ENCODE results near the gene SYNJ2.

Gene SYNJ2

DNA sequence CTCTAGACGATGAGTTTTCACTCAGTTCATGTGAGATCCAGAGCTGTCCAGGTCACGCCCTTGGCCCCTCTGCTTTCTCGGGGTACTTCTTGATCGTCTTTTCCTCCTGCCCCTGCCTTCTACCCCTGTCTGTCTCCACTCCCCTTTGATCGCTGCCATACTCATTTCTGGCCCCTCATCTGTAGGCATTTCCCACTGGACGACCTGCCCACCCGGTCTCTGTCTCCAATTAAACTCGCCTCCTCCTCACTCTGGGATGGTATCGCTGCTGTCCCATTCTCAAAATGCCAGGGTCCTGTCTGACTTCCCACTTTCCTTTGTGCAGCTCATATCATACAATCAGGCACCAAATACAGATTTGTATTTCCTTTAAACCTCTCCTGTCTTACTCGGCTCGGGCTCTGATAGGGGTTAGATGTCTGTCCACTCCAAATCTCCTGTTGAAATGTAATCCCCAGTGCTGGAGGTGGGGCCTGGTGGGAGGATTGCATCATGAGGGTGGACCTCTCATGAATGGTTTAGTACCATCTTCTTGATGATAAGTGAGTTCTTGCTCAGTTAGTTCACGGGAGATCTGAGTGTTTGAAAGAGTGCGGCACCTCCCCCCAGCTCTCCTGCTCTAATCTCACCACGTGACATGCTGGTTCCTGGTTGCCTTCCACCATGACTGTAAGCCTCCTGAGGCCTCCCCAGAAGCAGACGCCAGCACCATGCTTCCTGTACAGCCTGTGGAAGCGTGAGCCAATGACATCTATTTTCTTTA lies 3.5 kb upstream of the SYNJ2 start:
- TF ChIP-seq, protein P1, sequence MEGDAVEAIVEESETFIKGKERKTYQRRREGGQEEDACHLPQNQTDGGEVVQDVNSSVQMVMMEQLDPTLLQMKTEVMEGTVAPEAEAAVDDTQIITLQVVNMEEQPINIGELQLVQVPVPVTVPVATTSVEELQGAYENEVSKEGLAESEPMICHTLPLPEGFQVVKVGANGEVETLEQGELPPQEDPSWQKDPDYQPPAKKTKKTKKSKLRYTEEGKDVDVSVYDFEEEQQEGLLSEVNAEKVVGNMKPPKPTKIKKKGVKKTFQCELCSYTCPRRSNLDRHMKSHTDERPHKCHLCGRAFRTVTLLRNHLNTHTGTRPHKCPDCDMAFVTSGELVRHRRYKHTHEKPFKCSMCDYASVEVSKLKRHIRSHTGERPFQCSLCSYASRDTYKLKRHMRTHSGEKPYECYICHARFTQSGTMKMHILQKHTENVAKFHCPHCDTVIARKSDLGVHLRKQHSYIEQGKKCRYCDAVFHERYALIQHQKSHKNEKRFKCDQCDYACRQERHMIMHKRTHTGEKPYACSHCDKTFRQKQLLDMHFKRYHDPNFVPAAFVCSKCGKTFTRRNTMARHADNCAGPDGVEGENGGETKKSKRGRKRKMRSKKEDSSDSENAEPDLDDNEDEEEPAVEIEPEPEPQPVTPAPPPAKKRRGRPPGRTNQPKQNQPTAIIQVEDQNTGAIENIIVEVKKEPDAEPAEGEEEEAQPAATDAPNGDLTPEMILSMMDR (conservative IDR thresholded peaks at IDR 0.05), result no peak
- H3K27ac ChIP-seq, result no peak overlapping the region

DNA sequence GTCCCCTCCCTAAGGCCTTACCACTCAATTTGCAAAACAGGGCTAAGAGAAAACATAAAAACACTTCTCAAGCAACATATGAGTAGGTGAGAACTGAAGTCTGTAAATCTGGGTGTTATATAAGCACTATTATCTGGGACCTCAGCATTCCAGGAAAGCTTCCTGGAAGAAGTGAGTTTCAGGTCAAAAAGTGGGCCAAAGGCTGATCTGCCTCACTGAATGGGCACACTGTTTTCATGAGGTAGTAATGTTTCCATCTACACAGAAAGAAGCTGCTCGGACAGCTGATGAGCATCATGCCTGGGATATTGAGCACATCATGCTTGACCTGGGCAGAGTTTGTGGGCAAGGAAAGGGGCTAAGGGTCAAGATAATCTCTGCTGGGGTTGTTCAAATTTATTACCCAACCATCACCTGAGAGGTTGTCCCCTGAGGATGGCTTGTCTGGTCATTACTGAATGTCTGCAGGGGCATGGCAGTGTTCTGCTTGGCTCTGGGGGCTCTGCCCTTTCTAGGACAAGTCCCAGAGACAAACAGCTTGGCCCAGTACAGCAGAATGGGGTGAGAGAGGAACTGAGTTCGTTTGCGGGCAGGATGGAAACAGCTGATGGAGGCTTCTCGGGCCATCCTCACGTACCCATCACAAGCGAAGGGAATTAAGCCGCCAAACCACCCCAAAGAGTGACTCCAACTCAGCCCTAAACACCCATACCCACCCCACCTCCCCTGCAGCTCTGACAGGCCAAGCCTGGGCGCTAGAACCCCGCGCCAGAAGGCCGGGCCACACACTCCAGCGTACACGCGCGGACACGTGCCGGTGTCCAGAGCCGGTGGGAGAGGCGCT lies 1.2 kb upstream of the SYNJ2 start:
- TF ChIP-seq, protein P1 (conservative IDR thresholded peaks at IDR 0.05), result no peak
- H3K27ac ChIP-seq, result peak overlapping the region; percentile 94

DNA sequence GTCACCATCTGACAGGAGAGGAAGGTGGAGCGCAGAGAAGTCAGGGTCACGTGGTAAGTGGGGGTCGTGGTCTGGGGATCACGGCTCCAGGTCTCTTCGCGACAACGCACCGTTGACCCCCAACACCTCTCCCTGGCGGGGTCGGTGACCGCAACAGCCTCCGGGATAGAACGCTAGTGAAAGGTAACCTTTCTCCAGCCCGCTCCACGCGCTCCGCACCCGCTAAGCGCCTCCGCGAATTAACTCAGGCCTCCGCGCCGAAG lies 600 bp upstream of the SYNJ2 start:
- TF ChIP-seq, protein P1 (conservative IDR thresholded peaks at IDR 0.05), result no peak
- peak overlapping the region; percentile 94 for H3K27ac ChIP-seq

DNA sequence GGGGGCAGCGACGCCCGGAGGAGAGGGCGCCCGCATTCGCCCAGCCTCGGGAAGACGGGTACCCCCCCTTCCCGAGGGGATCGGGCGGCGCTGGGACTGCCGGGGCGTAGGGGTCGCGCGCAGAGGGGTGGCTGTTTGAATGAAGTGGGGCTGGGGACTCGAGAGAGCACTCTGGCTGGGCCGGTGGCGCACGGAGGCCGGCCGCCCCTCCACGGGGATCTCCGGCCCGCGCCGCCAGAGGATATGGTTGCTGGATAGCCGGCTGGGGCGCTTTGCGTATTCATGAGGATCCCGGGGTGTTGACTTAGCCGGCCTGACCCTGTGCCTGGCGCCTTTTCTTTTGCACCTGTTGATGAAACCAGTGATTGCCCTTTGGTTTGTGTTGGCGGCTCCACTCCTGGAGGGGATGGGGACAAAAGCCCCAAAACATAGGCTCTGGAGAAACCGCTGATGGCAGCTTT lies 469 bp downstream of the SYNJ2 start:
- peak overlapping the region; percentile 94 for H3K27ac ChIP-seq

DNA sequence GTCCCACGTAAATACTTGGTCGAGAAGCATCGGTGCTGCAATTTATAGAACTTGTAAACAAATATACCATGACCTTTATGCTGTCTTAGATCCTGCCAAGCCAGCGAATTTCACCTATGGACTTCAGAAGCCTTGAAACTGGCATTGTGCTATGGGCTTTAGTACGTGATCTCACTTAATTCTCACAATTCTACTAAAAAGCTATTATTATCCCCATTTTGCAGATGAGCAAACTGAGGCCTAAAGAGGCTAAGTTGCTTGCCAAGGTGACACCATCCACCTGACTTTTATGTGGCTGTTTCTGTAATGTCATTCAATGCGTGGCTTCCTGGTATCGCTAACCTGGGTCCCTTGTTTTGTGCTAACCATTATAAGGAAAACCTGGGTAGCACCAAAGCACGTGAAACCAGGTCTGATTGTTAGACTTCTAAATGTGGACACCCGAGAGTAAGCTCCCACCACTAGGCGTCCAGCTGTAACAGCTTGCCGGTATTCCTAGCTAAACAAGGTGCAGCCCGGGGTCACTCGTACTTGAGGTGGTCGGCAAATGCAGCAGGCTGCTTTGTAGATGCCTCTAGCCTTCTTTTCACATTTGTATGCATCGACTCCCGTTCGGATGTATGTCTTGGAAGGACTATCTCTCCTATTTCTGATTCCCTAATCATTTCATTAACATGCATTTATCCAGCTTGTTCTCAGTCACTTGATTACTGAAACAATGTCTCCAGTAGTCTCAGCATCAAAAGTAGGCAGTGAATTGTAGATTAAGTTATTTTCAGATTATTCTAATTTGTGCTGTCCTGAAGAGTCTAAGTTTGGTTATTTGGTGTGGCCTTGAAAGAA lies 1.1 kb downstream of the SYNJ2 start:
- TF ChIP-seq, protein P1 (conservative IDR thresholded peaks at IDR 0.05), result peak; percentile 66
- H3K27ac ChIP-seq, result peak overlapping the region; percentile 94

More for the DNA sequence above, 469 bp downstream of the SYNJ2 start:
- TF ChIP-seq, protein P1 (conservative IDR thresholded peaks at IDR 0.05), result no peak

DNA sequence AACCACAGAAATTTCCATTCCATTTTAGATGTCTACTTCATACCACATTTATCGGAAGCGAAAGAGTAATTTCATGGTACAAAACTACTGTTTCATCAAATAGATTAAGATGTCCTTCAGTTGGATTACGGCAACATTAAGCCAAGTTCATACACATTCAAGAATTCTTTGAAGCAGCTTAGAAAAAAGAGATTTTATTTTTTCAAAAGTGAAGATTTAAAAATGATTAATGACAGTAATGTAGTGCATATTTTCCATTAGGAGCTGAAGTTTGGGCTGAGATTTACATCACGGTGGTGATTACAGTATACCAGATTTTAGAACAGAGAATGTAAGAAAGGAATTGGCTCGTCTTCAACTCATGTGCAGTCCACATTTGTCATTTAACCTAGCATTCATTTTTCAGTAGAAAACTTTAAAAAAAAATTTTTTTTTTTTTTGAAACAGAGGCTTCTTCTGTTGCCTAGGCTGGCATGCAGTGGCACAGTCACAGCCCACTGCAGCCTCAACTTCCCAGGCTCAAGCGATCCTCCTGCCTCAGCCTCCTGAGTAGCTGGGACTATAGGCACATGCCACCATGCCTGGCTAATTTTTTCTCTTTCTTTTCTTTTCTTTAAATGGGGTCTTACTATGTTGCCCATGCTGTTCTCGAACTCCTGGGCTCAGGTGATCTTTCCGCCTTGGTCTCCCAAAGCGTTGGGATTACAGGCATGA lies 1.9 kb downstream of the SYNJ2 start:
- TF ChIP-seq, protein P1 (conservative IDR thresholded peaks at IDR 0.05), result no peak
- peak overlapping the region; percentile 94 for H3K27ac ChIP-seq
